ENCODE measurements around the gene FBN1. TPM values are rescaled to one million over a fixed set of nuclear protein-coding genes. Genes with fewer than 3 reads are reported as not detected.

FBN1 gene
- total and polyA plus RNA-seq, 2 experiments from 2014 or later, result 1.9 to 3.8 TPM

- Histone ChIP-seq H4K20me1 (replicated peaks; ENCODE audit: insufficient read depth) (no peaks in the 10 kb centered on the region; the same call in 1 of the 2 replicates), H3K79me2 (replicated peaks; ENCODE audit: insufficient read depth) (no peaks in the 10 kb centered on the region), H3K4me3 (no peak overlapping the region), H3F3A (replicated peaks; ENCODE audit: low read depth) (no peaks in the 10 kb centered on the region), H3K27me3 (ENCODE audit: insufficient read depth) (no peaks in the 10 kb centered on the region), H2AFZ (no peak overlapping the region), H3K4me1 (ENCODE audit: insufficient read depth) (peaks cover 8% of the 10 kb centered on the region; the same call in 1 of the 2 replicates), H3K9me2 (ENCODE audit: insufficient read depth) (no peaks in the 10 kb centered on the region), H3K36me3 (ENCODE audit: insufficient read depth) (no peaks in the 10 kb centered on the region), H3K27ac (ENCODE audit: low read depth) (no peak overlapping the region), H3K4me2 (no peak overlapping the region)
- no peak overlapping the region for H3K4me3 Mint-ChIP-seq
- ATAC-seq, result no peak
- H3K27ac Mint-ChIP-seq, result no peak overlapping the region
- TF ChIP-seq, protein P1, sequence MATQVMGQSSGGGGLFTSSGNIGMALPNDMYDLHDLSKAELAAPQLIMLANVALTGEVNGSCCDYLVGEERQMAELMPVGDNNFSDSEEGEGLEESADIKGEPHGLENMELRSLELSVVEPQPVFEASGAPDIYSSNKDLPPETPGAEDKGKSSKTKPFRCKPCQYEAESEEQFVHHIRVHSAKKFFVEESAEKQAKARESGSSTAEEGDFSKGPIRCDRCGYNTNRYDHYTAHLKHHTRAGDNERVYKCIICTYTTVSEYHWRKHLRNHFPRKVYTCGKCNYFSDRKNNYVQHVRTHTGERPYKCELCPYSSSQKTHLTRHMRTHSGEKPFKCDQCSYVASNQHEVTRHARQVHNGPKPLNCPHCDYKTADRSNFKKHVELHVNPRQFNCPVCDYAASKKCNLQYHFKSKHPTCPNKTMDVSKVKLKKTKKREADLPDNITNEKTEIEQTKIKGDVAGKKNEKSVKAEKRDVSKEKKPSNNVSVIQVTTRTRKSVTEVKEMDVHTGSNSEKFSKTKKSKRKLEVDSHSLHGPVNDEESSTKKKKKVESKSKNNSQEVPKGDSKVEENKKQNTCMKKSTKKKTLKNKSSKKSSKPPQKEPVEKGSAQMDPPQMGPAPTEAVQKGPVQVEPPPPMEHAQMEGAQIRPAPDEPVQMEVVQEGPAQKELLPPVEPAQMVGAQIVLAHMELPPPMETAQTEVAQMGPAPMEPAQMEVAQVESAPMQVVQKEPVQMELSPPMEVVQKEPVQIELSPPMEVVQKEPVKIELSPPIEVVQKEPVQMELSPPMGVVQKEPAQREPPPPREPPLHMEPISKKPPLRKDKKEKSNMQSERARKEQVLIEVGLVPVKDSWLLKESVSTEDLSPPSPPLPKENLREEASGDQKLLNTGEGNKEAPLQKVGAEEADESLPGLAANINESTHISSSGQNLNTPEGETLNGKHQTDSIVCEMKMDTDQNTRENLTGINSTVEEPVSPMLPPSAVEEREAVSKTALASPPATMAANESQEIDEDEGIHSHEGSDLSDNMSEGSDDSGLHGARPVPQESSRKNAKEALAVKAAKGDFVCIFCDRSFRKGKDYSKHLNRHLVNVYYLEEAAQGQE (IDR thresholded peaks at IDR 0.05; ENCODE audit: unreplicated experiment), result no peak
- no peak for TF ChIP-seq ZNF114 (CRISPR knock-in tag; IDR thresholded peaks at IDR 0.05)
- no peak for TF ChIP-seq ETS1 (IDR thresholded peaks at IDR 0.05)
- TF ChIP-seq STAT1 (IDR thresholded peaks at IDR 0.05; ENCODE audit: unreplicated experiment), result no peak
- no peak for TF ChIP-seq NANOG (IDR thresholded peaks at IDR 0.05; ENCODE audit: borderline replicate concordance)
- TF ChIP-seq, protein P2, sequence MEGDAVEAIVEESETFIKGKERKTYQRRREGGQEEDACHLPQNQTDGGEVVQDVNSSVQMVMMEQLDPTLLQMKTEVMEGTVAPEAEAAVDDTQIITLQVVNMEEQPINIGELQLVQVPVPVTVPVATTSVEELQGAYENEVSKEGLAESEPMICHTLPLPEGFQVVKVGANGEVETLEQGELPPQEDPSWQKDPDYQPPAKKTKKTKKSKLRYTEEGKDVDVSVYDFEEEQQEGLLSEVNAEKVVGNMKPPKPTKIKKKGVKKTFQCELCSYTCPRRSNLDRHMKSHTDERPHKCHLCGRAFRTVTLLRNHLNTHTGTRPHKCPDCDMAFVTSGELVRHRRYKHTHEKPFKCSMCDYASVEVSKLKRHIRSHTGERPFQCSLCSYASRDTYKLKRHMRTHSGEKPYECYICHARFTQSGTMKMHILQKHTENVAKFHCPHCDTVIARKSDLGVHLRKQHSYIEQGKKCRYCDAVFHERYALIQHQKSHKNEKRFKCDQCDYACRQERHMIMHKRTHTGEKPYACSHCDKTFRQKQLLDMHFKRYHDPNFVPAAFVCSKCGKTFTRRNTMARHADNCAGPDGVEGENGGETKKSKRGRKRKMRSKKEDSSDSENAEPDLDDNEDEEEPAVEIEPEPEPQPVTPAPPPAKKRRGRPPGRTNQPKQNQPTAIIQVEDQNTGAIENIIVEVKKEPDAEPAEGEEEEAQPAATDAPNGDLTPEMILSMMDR (conservative IDR thresholded peaks at IDR 0.05; ENCODE audit: low read depth in 2 of 2), result no peak
- no peak for TF ChIP-seq ZNF462 (CRISPR knock-in tag; IDR thresholded peaks at IDR 0.05)
- TF ChIP-seq ZNF331 (CRISPR knock-in tag; IDR thresholded peaks at IDR 0.05; ENCODE audit: low read depth), result no peak
- TF ChIP-seq EZH2 (IDR thresholded peaks at IDR 0.05; ENCODE audit: low read depth, unreplicated experiment), result no peak
- no peak for TF ChIP-seq EZH2phosphoT487 (IDR thresholded peaks at IDR 0.05; ENCODE audit: unreplicated experiment)
- no peak for TF ChIP-seq POLR2AphosphoS5 (IDR thresholded peaks at IDR 0.05; ENCODE audit: low read depth)
- TF ChIP-seq CREB1 (CRISPR knock-in tag; IDR thresholded peaks at IDR 0.05; ENCODE audit: low read depth), result no peak
- no peak for TF ChIP-seq JUNB (IDR thresholded peaks at IDR 0.05; ENCODE audit: unreplicated experiment)
- no peak for DNase-seq (ENCODE audit: low spot score)
- peaks cover 15% of the 10 kb centered on the region; the same call in 2 of the 3 replicates for H3K4me1 Mint-ChIP-seq
- no peaks in the 10 kb centered on the region for H3K27me3 Mint-ChIP-seq (ENCODE audit: insufficient read depth, low read depth, poor library complexity)
- no peaks in the 10 kb centered on the region for H3K9me3 Mint-ChIP-seq
- no peaks in the 10 kb centered on the region for H3K36me3 Mint-ChIP-seq (ENCODE audit: low read depth)
Measured at GRCh38 chr15:48630245-48630644, 15.3 kb downstream of the FBN1 start.
